Endothelial cell (in vitro differentiated cells): ENCODE data around the gene SH2D2A. TPM values are rescaled to one million over a fixed set of nuclear protein-coding genes. Genes with fewer than 3 reads are reported as not detected.

Experiments
- DNase-seq: peaks from one replicate; pipeline ENCODE4 v3.0.0; 2021; ENCODE audit warnings: low spot score
- H3K27ac Mint-ChIP-seq: one replicate; pipeline ENCODE4 v1.8.0; 2021; ENCODE audit warnings: mixed read lengths, inconsistent platforms; ENCODE audit not compliant: unreplicated experiment
- H3K27me3 Mint-ChIP-seq: one replicate; pipeline ENCODE4 v1.8.0; 2021; ENCODE audit warnings: mild to moderate bottlenecking, moderate library complexity, mixed read lengths, inconsistent platforms; ENCODE audit not compliant: unreplicated experiment
- H3K36me3 Mint-ChIP-seq: one replicate; pipeline ENCODE4 v1.8.0; 2021; ENCODE audit warnings: mild to moderate bottlenecking, low read depth, mixed read lengths, inconsistent platforms; ENCODE audit not compliant: unreplicated experiment
- H3K4me1 Mint-ChIP-seq: one replicate; pipeline ENCODE4 v1.8.0; 2021; ENCODE audit warnings: mild to moderate bottlenecking, mixed read lengths, inconsistent platforms; ENCODE audit not compliant: unreplicated experiment
- H3K4me3 Mint-ChIP-seq: one replicate; pipeline ENCODE4 v1.8.0; 2021; ENCODE audit warnings: mild to moderate bottlenecking, mixed read lengths, inconsistent platforms; ENCODE audit not compliant: unreplicated experiment
- H3K9me3 Mint-ChIP-seq: one replicate; pipeline ENCODE4 v1.8.0; 2021; ENCODE audit warnings: mixed read lengths, inconsistent platforms; ENCODE audit not compliant: unreplicated experiment
- CTCF ChIP-seq: fragments of 200-600 bp; sonication (generic); IDR thresholded peaks from one replicate; pipeline ENCODE4 v1.5.0; 2021; ENCODE audit warnings: antibody characterized with exemption; ENCODE audit not compliant: unreplicated experiment
- total RNA-seq: library from RNA; stranded (reverse); fragmentation: NEBNext Ultra II Directional; extraction: Animal tissue kit (Norgen Biotek cat#: 25700); gene quantifications from one replicate; pipeline ENCODE4 v1.2.1, GENCODE V29; 2021; ENCODE audit not compliant: unreplicated experiment

Gene SH2D2A
- total RNA-seq, 1 donor from 2014 or later = not detected

DNA sequence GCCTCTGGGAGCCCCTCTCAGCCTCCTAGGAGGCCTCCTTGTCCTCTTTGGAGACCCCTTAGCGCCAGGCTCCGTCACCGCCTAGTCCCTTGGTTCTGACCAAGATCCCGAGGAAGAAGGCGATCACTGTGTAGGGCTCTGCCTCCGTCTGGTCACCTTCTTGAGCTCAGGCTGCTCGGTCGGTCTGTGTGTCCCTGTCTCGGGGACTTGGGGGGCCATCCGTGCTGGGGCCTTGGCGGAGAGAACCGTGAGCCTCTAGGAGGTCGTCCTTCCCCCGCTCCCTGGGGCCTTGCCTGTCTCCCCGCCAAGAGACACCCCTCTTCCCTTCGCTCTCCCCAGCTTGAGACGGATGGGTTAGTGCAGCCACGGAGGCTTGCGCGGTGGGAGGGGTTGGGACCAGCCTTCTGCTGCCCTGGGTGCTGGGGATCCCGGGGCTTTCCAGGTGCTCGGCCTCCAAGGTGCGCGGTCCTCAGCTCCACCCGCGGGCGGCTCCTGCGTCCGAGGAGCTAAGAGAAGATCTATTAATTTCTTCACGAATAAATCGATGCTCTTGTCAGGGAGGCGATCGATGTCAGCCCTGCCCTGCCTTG lies 43.0 kb upstream of the SH2D2A start:
- no peak overlapping the region for H3K27ac Mint-ChIP-seq
- no peak for TF ChIP-seq CTCF
- peaks cover 27% of the 10 kb centered on the region for H3K4me1 Mint-ChIP-seq
- H3K36me3 Mint-ChIP-seq = peaks cover 10% of the 10 kb centered on the region
- no peaks in the 10 kb centered on the region for H3K9me3 Mint-ChIP-seq
- H3K27me3 Mint-ChIP-seq = peaks cover 39% of the 10 kb centered on the region
- no peak overlapping the region for H3K4me3 Mint-ChIP-seq
- no peak for DNase-seq

DNA sequence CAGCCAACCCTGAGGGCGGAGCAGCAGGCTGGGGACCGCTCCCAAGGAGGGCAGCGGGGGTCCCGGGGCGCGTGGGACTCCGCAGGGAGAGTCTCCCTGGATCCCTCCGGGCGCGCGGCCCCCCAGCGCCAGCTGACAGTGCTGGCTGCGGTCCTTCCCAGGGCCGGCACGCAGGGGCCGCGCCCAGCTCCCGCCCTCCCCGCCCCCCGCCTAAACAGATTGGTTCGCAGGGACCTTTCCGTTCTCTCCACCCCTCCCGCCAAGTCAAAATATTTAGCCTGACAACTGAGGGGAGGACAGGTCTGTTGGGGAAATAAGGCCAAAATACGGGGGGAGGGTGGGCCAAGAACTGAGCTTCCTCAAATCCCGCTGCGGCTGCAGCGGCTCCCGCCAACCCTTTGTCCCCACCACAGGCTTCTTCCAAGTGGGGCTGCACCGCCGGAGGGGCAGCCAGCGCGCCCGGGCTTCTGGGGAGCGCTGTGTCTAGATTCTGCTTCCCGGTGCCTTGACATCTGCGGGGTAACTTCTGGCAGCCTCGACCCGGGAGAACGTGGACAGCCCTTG lies 42.4 kb upstream of the SH2D2A start, which contains the start of gene INSRR:
Gene INSRR (minus strand): TSS at position 159 of the 564 bp plus-strand sequence. CDS start 496 bp downstream, outside the sequence.
- Mint-ChIP-seq H3K36me3 (peaks cover 10% of the 10 kb centered on the region), H3K4me1 (peaks cover 24% of the 10 kb centered on the region), H3K27ac (no peak within 1 kb of the TSS), H3K27me3 (peaks cover 39% of the 10 kb centered on the region), H3K9me3 (no peaks in the 10 kb centered on the region), H3K4me3 (peak within 1 kb of the TSS; percentile 57)
- no peak for TF ChIP-seq CTCF
- no peak for DNase-seq

DNA sequence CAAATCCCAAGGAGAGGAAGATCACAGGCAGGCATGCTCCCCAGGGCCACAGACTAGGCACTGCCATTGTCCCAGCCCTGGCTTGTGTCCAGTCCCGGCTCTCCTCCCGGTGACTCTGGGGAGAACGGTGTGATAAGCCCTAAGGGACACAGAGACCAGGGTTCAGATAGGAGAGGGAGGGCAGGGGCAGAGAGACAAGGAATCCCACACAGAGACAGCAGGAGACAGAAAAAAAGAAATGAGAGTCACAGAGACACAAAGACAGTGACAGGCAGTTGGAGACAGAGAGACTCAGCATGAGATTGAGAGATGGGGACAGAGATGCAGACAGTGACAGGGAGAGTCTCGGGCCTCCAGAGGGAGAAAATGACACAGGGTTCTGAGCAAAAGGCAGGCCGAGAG lies 41.9 kb upstream of the SH2D2A start:
- Mint-ChIP-seq H3K27ac (no peak overlapping the region), H3K27me3 (peaks cover 35% of the 10 kb centered on the region), H3K36me3 (peaks cover 6% of the 10 kb centered on the region), H3K4me1 (peaks cover 19% of the 10 kb centered on the region), H3K4me3 (peak overlapping the region; percentile 57), H3K9me3 (no peaks in the 10 kb centered on the region)
- DNase-seq = no peak
- no peak for TF ChIP-seq CTCF

DNA sequence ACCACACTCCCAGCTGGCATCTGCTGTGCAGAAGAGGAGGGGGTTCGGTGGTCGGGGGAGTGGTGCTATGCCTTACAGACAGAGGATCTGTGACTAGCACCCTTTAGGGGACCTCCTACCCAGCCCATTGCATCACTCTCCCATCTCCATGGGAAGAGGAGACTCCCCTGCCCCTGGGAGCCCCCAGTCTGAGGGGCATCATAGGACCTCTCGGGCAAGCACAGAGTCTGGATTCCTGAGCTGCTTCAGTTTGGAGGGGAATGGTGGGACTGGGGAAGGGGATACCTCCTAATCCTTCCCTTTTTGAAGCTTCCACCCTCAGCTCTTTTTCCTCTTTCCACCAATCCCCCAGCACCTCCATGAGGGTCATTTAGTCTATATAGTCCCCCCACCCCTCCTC lies 40.9 kb upstream of the SH2D2A start:
- Mint-ChIP-seq H3K36me3 (no peaks in the 10 kb centered on the region), H3K4me3 (no peak overlapping the region), H3K27me3 (peaks cover 36% of the 10 kb centered on the region), H3K27ac (no peak overlapping the region), H3K9me3 (no peaks in the 10 kb centered on the region), H3K4me1 (peaks cover 9% of the 10 kb centered on the region)
- TF ChIP-seq CTCF = no peak
- DNase-seq = no peak

DNA sequence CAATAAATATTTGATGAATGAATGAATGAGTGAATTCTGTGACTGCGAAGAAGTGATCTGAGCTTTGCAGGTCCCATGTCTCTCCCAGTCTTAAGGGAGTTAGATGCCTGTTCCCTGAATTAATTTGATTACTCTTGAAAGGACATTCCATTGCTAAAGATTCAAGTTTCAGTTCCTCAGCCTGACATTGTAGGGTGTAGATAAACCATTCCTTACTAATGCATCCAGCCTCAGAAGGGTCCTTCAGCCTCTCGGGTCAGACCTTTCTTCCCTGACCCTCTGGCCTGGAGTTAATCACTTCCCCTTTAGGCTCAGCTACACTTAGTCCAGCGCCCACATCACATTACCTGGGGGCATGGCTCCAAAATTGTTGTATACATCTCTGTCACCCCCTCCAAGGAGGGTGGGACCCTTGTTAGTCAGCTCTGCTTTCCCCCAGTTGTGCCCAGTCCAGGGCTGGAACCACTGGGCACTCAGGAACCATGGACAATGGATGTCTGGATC lies 39.7 kb upstream of the SH2D2A start:
- no peak overlapping the region for H3K27ac Mint-ChIP-seq
- DNase-seq = no peak
- H3K4me1 Mint-ChIP-seq = peaks cover 9% of the 10 kb centered on the region
- TF ChIP-seq CTCF = no peak
- H3K9me3 Mint-ChIP-seq = no peaks in the 10 kb centered on the region
- no peaks in the 10 kb centered on the region for H3K36me3 Mint-ChIP-seq
- no peak overlapping the region for H3K4me3 Mint-ChIP-seq
- H3K27me3 Mint-ChIP-seq = peaks cover 32% of the 10 kb centered on the region
